ENCODE measurements around the gene ARSB.

Gene ARSB

GRCh38 chr5:78803941-78804340 is 181.2 kb downstream of the ARSB start:
- no peak overlapping the region for H3K4me2 ChIP-seq (ENCODE audit: low read depth, low read length, poor library complexity, severe bottlenecking)
- no peak overlapping the region for H2AFZ ChIP-seq (ENCODE audit: low read length)
- no peaks in the 10 kb centered on the region for H3K27me3 ChIP-seq (ENCODE audit: insufficient read depth, low read length, poor library complexity, severe bottlenecking)
- no peaks in the 10 kb centered on the region for H3K36me3 ChIP-seq (ENCODE audit: insufficient read depth, low read length)
- H3F3A ChIP-seq (ENCODE audit: low read depth): no peaks in the 10 kb centered on the region
- no peak for TF ChIP-seq EZH2phosphoT487 (IDR thresholded peaks at IDR 0.05; ENCODE audit: borderline replicate concordance)
- no peaks in the 10 kb centered on the region for H3K4me1 ChIP-seq (ENCODE audit: insufficient read depth, low read length, poor library complexity, severe bottlenecking)
- H3K9me3 ChIP-seq (ENCODE audit: insufficient read depth, low read depth, low read length): no peaks in the 10 kb centered on the region
- no peaks in the 10 kb centered on the region for H3K9me2 ChIP-seq (replicated peaks; ENCODE audit: low read depth, low read length)
- H3K9ac ChIP-seq (ENCODE audit: low read depth, low read length, poor library complexity, severe bottlenecking): no peak overlapping the region
- H3K79me2 ChIP-seq (ENCODE audit: insufficient read depth, low read length): no peaks in the 10 kb centered on the region
- H3K4me3 ChIP-seq (ENCODE audit: low read length, poor library complexity, severe bottlenecking): no peak overlapping the region
- H4K20me1 ChIP-seq (ENCODE audit: insufficient read depth, low read length, poor library complexity, severe bottlenecking): no peaks in the 10 kb centered on the region

DNA sequence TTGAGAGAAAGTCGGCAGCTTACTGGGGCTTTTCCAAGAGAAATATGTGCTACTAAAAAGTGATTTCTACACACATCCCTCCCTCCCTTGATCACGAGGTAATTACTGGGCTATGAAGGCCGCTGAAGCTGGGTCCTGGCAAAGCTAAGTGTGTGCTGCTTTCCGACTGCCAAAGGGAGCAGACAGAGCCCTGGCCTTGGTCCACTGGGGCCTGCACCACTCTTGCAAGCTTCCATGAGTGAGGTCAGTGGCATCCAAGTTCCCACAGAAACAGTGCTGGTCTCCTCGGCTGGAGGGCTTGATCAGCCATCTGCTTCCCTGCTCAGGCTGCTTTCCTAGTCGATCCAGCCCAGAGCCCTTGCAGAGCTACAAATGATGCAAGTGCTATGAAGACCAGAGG is 181.8 kb downstream of the ARSB start:
- no peak overlapping the region for H3K4me2 ChIP-seq (ENCODE audit: low read depth, low read length, poor library complexity, severe bottlenecking)
- no peaks in the 10 kb centered on the region for H3K9me2 ChIP-seq (replicated peaks; ENCODE audit: low read depth, low read length)
- no peaks in the 10 kb centered on the region for H4K20me1 ChIP-seq (ENCODE audit: insufficient read depth, low read length, poor library complexity, severe bottlenecking)
- H3K4me3 ChIP-seq (ENCODE audit: low read length, poor library complexity, severe bottlenecking): no peak overlapping the region
- TF ChIP-seq, protein P1, sequence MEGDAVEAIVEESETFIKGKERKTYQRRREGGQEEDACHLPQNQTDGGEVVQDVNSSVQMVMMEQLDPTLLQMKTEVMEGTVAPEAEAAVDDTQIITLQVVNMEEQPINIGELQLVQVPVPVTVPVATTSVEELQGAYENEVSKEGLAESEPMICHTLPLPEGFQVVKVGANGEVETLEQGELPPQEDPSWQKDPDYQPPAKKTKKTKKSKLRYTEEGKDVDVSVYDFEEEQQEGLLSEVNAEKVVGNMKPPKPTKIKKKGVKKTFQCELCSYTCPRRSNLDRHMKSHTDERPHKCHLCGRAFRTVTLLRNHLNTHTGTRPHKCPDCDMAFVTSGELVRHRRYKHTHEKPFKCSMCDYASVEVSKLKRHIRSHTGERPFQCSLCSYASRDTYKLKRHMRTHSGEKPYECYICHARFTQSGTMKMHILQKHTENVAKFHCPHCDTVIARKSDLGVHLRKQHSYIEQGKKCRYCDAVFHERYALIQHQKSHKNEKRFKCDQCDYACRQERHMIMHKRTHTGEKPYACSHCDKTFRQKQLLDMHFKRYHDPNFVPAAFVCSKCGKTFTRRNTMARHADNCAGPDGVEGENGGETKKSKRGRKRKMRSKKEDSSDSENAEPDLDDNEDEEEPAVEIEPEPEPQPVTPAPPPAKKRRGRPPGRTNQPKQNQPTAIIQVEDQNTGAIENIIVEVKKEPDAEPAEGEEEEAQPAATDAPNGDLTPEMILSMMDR (conservative IDR thresholded peaks at IDR 0.05; ENCODE audit: low read length): no peak
- TF ChIP-seq EZH2phosphoT487 (IDR thresholded peaks at IDR 0.05; ENCODE audit: borderline replicate concordance): no peak
- no peak overlapping the region for H3K9ac ChIP-seq (ENCODE audit: low read depth, low read length, poor library complexity, severe bottlenecking)
- no peaks in the 10 kb centered on the region for H3K36me3 ChIP-seq (ENCODE audit: insufficient read depth, low read length)
- no peaks in the 10 kb centered on the region for H3K79me2 ChIP-seq (ENCODE audit: insufficient read depth, low read length)
- H3K9me3 ChIP-seq (ENCODE audit: insufficient read depth, low read depth, low read length): no peaks in the 10 kb centered on the region
- H3K4me1 ChIP-seq (ENCODE audit: insufficient read depth, low read length, poor library complexity, severe bottlenecking): no peaks in the 10 kb centered on the region
- H3F3A ChIP-seq (ENCODE audit: low read depth): no peaks in the 10 kb centered on the region
- H3K27me3 ChIP-seq (ENCODE audit: insufficient read depth, low read length, poor library complexity, severe bottlenecking): no peaks in the 10 kb centered on the region
- H2AFZ ChIP-seq (ENCODE audit: low read length): no peak overlapping the region

DNA sequence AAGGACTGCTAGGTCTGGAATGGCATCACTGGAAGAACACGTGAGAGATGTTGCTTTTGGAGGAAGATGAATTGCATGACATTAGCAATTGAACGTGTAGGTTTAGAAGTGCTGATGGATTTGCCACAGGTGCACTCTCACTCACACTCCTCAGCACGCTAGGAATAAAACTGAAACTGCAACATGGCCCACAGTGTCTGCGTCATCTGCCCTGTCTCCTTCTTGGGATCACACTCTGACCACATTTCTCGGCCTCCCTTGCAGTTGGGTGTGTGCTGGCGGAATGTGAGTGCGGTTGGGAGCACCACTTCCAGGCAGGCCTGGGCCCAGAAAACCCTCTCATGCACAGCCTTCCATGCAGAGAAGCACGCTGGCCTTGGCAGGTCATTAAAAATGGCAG is 183.7 kb downstream of the ARSB start:
- H3K9ac ChIP-seq (ENCODE audit: low read depth, low read length, poor library complexity, severe bottlenecking): no peak overlapping the region
- H2AFZ ChIP-seq (ENCODE audit: low read length): no peak overlapping the region
- H3K27me3 ChIP-seq (ENCODE audit: insufficient read depth, low read length, poor library complexity, severe bottlenecking): no peaks in the 10 kb centered on the region
- no peaks in the 10 kb centered on the region for H3K79me2 ChIP-seq (ENCODE audit: insufficient read depth, low read length)
- H3K36me3 ChIP-seq (ENCODE audit: insufficient read depth, low read length): no peaks in the 10 kb centered on the region
- no peaks in the 10 kb centered on the region for H3K9me2 ChIP-seq (replicated peaks; ENCODE audit: low read depth, low read length)
- no peak overlapping the region for H3K4me2 ChIP-seq (ENCODE audit: low read depth, low read length, poor library complexity, severe bottlenecking)
- no peak for TF ChIP-seq EZH2phosphoT487 (IDR thresholded peaks at IDR 0.05; ENCODE audit: borderline replicate concordance)
- TF ChIP-seq, protein P1 (conservative IDR thresholded peaks at IDR 0.05; ENCODE audit: low read length): no peak
- no peaks in the 10 kb centered on the region for H4K20me1 ChIP-seq (ENCODE audit: insufficient read depth, low read length, poor library complexity, severe bottlenecking)
- H3K9me3 ChIP-seq (ENCODE audit: insufficient read depth, low read depth, low read length): no peaks in the 10 kb centered on the region
- no peak overlapping the region for H3K4me3 ChIP-seq (ENCODE audit: low read length, poor library complexity, severe bottlenecking)
- no peaks in the 10 kb centered on the region for H3K4me1 ChIP-seq (ENCODE audit: insufficient read depth, low read length, poor library complexity, severe bottlenecking)
- H3F3A ChIP-seq (ENCODE audit: low read depth): no peaks in the 10 kb centered on the region

GRCh38 chr5:78799266-78800017 is 185.7 kb downstream of the ARSB start:
- H3K9ac ChIP-seq (ENCODE audit: low read depth, low read length, poor library complexity, severe bottlenecking): no peak overlapping the region
- no peaks in the 10 kb centered on the region for H3K36me3 ChIP-seq (ENCODE audit: insufficient read depth, low read length)
- H3K4me3 ChIP-seq (ENCODE audit: low read length, poor library complexity, severe bottlenecking): no peak overlapping the region
- no peaks in the 10 kb centered on the region for H3F3A ChIP-seq (ENCODE audit: low read depth)
- no peak overlapping the region for H3K4me2 ChIP-seq (ENCODE audit: low read depth, low read length, poor library complexity, severe bottlenecking)
- H4K20me1 ChIP-seq (ENCODE audit: insufficient read depth, low read length, poor library complexity, severe bottlenecking): no peaks in the 10 kb centered on the region
- no peaks in the 10 kb centered on the region for H3K9me2 ChIP-seq (replicated peaks; ENCODE audit: low read depth, low read length)
- no peaks in the 10 kb centered on the region for H3K79me2 ChIP-seq (ENCODE audit: insufficient read depth, low read length)
- TF ChIP-seq, protein P1 (conservative IDR thresholded peaks at IDR 0.05; ENCODE audit: low read length): no peak; the same call in 1 of the 2 replicates
- TF ChIP-seq EZH2phosphoT487 (IDR thresholded peaks at IDR 0.05; ENCODE audit: borderline replicate concordance): no peak
- peaks cover 7% of the 10 kb centered on the region for H3K4me1 ChIP-seq (ENCODE audit: insufficient read depth, low read length, poor library complexity, severe bottlenecking)
- H3K9me3 ChIP-seq (ENCODE audit: insufficient read depth, low read depth, low read length): no peaks in the 10 kb centered on the region
- H3K27me3 ChIP-seq (ENCODE audit: insufficient read depth, low read length, poor library complexity, severe bottlenecking): no peaks in the 10 kb centered on the region
- no peak overlapping the region for H2AFZ ChIP-seq (ENCODE audit: low read length)
